CD4-positive, alpha-beta T cell treated with Interleukin-17A for 1 hour (primary cell): ENCODE measurements around the gene PDCD2L.
"Not testable (repeated sequence)": the region's sequence is repeated elsewhere in the genome, so short reads cannot be mapped to it uniquely, and the experiment has no call there.

Experiments
- DNase-seq: peaks from one replicate; pipeline ENCODE4 v3.0.0-alpha.2; 2020

PDCD2L gene

GRCh38 chr19:34426096-34426661 is 22.0 kb downstream of the PDCD2L start:
- DNase-seq = no peak

- peak; percentile 45 for DNase-seq
Measured at GRCh38 chr19:34428549-34429285, 24.5 kb downstream of the PDCD2L start.

DNA sequence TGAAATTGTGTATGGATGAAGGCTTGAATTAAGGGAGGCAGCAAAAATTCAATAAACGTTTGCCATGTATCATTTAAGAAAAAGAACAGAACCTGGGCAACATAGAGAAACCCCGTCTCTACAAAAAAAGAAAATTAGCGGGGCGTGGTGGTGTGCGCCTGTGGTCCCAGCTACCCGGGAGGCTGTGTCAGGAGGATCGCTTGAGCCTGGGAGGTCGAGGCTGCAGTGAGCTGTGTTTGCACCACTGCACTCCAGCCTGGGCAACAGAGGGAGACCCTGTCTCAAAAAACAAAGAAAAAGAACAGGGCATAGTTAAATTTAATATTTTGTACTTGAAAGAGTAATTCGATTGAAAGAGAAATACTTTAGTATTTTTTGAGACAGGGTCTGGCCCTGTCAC is 25.4 kb downstream of the PDCD2L start:
- no peak for DNase-seq

GRCh38 chr19:34430738-34431625 is 26.8 kb downstream of the PDCD2L start:
- DNase-seq = peak; percentile 81

DNA sequence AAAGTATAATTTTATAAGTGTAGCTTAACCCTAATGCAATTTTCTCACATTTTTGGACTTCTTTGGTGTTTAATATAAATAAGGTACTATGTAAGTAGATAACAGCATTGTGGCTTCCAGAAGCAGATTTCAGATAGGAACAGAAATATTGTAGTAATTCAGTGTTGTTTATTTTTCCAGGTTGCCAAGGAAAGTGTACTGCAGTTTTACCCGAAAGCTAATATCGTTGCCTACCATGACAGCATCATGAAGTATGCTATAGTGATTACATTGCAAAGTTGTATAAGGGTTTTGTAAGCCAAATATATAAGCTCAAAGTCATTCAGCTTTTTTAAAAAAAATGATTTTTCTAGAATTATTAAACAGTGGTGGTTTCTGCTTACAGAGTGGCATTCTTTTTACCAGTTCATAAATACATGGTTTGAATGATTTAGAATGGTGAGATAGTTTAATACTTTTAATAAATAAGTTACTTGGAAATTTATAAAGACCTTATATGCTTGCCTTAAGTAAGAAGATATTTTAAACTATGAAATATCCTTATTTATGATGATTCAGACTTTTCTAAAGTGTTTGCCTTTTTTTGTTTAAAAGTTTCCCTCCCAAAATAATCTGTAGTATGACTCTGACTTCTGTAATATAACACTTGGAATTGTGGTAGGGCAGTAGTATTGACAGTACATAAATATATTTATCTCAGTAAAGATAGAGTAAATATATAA is 27.6 kb downstream of the PDCD2L start:
- no peak for DNase-seq

DNA sequence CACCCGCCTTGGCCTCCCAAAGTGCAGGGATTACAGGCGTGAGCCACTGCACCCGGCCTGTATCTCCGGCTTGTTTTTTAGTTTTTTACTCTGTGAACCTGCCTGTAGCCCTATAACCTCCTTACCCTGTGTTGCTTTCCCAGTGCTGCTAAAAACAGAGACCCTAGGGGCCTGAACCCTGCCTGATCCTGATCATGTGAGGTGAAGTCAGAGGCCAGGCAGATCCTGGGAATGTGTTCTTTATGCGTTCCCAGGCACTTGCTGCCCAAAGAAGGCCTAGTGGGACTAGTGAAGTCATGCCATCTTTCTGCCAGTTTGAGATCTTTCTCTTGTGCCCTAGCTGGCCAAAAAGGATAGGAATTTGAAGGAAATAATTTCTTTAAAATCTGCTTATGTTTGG is 28.6 kb downstream of the PDCD2L start:
- DNase-seq = no peak

GRCh38 chr19:34436716-34437115 is 32.5 kb downstream of the PDCD2L start:
- DNase-seq = no peak

GRCh38 chr19:34448191-34448590 is 44.0 kb downstream of the PDCD2L start:
- DNase-seq = no peak

GRCh38 chr19:34452723-34453122 is 48.5 kb downstream of the PDCD2L start:
- no peak for DNase-seq

DNA sequence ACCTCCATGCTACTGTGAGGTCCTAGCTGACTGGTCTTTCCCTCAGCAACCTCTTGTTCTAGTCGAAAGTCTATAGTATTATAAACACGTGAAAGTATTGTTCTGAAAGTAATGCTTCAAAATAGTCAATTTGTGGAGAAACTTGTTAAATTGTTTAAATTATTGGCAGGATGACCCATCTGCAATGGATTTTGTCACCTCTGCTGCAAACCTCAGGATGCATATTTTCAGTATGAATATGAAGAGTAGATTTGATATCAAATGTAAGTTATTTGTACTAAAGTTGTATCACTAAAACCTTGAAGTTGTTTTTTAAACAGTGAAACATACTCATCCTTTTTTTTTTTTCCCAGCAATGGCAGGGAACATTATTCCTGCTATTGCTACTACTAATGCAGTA is 49.9 kb downstream of the PDCD2L start:
- DNase-seq = no peak

- no peak for DNase-seq
Measured at GRCh38 chr19:34454685-34455084, 50.5 kb downstream of the PDCD2L start.

GRCh38 chr19:34455783-34456480 is 51.7 kb downstream of the PDCD2L start:
- not testable (repeated sequence) for DNase-seq

- DNase-seq = no peak
Measured at GRCh38 chr19:34457446-34457845, 53.2 kb downstream of the PDCD2L start.

DNA sequence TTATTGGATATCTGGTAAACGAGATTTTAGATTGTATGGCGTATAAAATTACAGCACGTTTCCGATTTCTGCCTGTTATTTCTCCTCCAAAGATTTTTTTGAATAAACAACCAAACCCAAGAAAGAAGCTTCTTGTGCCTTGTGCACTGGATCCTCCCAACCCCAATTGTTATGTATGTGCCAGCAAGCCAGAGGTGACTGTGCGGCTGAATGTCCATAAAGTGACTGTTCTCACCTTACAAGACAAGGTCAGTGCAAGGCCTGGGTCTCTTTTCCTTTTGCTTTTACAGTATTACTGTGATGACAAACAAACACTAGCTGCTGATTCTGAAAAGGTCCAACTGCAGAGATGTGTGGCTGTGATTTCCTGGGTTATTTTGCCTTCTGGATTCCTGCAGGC is 54.5 kb downstream of the PDCD2L start:
- DNase-seq = no peak

DNA sequence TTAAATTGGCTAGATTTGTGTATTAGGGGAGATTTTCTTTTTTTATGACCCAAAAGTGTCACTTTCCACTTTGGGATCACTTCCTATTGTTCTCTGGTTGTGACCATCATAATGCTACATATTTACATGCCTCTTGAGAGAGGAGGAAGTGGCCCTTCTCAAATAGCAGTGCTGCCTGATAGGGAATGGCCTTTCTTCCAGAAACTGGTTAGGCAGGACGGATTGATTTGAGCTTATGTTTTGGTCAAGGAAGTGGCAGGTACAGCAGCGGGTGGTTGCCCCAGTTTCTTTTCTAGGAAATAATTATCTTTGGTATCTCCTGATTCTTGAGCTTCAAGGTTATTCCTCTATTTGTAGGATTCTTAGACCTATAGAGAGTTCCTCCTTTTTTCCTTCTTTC is 55.4 kb downstream of the PDCD2L start:
- no peak for DNase-seq

DNA sequence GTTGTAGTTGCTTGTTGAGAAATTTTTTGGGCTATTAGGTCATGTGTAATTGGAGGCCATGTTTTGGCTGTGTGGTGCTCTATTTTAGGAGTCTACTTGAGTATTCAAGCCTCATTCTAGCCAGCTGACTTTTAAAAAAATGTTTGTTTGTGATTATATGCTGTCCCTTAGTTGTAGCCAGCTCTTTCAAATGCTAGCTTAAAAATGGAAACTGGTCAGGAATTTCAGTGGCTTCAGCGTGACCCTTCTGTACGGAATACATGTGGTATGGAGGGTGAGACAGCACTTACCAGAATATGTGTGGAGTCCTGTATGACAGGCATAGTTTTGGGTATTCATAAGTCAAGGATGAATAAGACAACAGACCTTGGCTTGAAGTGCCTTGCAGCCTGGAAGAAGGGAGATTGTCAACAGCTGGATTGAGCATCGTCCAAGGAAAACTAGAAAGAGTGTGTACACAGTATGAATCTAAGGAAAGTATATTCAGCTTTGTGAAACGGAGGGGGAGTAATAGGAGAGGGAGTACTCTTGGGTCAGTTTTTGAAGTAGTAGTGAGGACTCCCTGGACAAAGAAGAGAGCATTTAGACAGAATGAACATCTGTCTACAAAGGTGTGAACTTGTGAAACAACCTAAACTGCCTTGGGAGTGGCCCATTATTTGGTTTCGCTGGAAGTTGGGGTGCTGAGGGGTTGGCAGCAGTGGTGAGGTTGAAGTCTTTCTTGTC is 57.3 kb downstream of the PDCD2L start:
- DNase-seq = no peak

DNA sequence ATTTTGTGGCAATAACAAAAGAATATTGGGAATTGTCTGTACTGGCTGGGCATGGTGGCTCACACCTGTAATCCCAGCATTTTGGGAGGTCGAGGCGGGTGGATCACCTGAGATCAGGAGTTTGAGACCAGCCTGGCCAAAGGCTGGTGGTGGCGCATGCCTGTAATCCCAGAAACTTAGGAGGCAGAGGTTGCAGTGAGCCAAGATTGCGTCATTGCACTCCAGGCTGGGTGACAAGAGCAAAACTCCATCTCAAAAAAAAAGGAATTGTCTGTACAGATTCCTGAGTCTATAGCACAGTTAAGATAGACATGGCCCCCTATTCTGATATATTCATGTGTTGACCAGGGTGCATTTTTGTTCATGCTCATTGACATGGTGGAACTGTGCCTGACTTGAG is 60.6 kb downstream of the PDCD2L start:
- DNase-seq = not testable (repeated sequence)

DNA sequence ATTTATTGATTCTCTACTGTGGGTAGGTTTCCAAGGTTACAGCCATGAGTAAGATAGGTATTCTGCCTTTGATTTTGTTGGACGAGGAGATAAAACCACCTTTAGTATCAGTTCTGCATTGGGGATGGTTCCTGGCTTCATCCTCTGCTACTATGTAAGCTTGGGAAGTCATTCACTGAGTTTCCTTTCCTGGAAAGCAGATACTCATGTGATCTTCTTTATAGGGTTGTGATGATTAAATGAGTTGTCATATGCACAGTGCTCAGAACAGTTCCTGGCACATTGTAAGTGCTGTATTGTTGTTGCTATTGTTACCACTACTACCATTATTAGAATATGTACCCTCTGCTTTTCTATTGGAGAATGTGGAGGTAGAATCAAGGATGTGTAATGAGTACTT is 64.2 kb downstream of the PDCD2L start:
- no peak for DNase-seq

DNA sequence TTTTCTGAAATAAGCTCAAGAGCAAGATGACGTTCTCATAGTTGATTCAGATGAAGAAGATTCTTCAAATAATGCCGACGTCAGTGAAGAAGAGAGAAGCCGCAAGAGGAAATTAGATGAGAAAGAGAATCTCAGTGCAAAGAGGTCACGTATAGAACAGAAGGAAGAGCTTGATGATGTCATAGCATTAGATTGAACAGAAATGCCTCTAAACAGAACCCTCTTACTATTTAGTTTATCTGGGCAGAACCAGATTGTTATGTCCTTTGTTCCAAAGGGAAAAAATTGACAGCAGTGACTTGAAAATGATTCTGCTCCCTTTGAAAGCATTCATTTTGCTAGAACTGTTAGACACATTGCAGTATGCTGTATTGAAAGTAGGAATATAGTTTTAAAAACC is 64.8 kb downstream of the PDCD2L start:
- DNase-seq = not testable (repeated sequence)

GRCh38 chr19:34471906-34472700 is 67.9 kb downstream of the PDCD2L start:
- DNase-seq = no peak
